Upper lobe of left lung (tissue), 6 donors: ENCODE data around the gene NT5E. TPM values are rescaled to one million over a fixed set of nuclear protein-coding genes. Genes with fewer than 3 reads are reported as not detected.
A peak's percentile ranks its signal among the peaks of the same experiment; 100 is the strongest.

Experiments used
- ATAC-seq, 2 donors: fragments of 200-7000 bp; cut with Tn5 transposase; one replicate each; pipeline ENCODE4 v1.9.1; 2022; ENCODE audit warnings: mild to moderate bottlenecking in 2 of 2, moderate library complexity in 2 of 2; ENCODE audit not compliant: low FRiP score in 2 of 2
- DNase-seq, 2 donors: peaks; one replicate each; pipeline ENCODE4 v3.0.0-alpha.2; 2019 to 2020
- H3K27ac ChIP-seq, 4 donors: fragments of 200-600 bp; sonication (generic); one replicate each; pipeline ENCODE4 v1.5.1; 2016 to 2019
- H3K27me3 ChIP-seq, 4 donors: fragments of 200-600 bp; sonication (generic); one replicate each; pipeline ENCODE4 v1.5.1; 2017 to 2019
- H3K36me3 ChIP-seq, 4 donors: fragments of 200-600 bp; sonication (generic); one replicate each; pipeline ENCODE4 v1.5.1; 2016 to 2019
- H3K4me1 ChIP-seq, 4 donors: fragments of 200-600 bp; sonication (generic); one replicate each; pipeline ENCODE4 v1.5.1; 2018 to 2019
- H3K4me3 ChIP-seq, 4 donors: fragments of 200-600 bp; sonication (generic); one replicate each; pipeline ENCODE4 v1.5.1; 2017 to 2019; ENCODE audit warnings: mild to moderate bottlenecking in 2 of 4, moderate library complexity in 1 of 4
- H3K9me3 ChIP-seq, 4 donors: fragments of 200-600 bp; sonication (generic); one replicate each; pipeline ENCODE4 v1.5.1; 2018 to 2019
- EP300 ChIP-seq, 4 donors: sonication (generic); formaldehyde crosslinking; IDR thresholded peaks; one replicate each; pipeline ENCODE4 v1.5.1; 2017; ENCODE audit warnings: antibody characterized with exemption in 4 of 4, control low read depth in 2 of 4
- POLR2A ChIP-seq, 4 donors: fragments of 450-650 bp; IDR thresholded peaks; one replicate each; pipeline ENCODE4 v1.5.1; 2016 to 2017; ENCODE audit warnings: antibody characterized with exemption in 4 of 4, mild to moderate bottlenecking in 2 of 4
- POLR2AphosphoS5 ChIP-seq, 2 donors: sonication (generic); formaldehyde crosslinking; IDR thresholded peaks; one replicate each; pipeline ENCODE4 v1.5.1; 2017; ENCODE audit warnings: antibody characterized with exemption in 2 of 2
- WGBS, 2 donors: methylation state at CpG; one replicate each; pipeline ENCODE4 v1.1.5; 2017 to 2018; 5-methylcytosine and 5-hydroxymethylcytosine counted together
- total RNA-seq, 6 donors: library from RNA; depleted of rRNA in 4 of 6; stranded (reverse); fragments of >200 nt in 4 of 6; gene quantifications; one replicate each; pipeline versions ENCODE4 v1.1.0 to v1.2.1, GENCODE V29; 2016 to 2021
- TF ChIP-seq, protein P1 (sequence below), 6 experiments: fragments of 450-650 bp in 4 of 6; fragments of 200-600 bp in 2 of 6; sonication (generic) in 2 of 6; IDR thresholded peaks; one replicate each; pipeline ENCODE4 v1.5.1; 2016 to 2019; ENCODE audit warnings: antibody characterized with exemption in 6 of 6
- donor health status: DM: no; HTN: no; CAD: no; lungs with moderate emphysema.
- donor health status: DM: no; HTN: yes; CAD: no; lungs with severe emphysema.

NT5E gene
- total RNA-seq, 6 donors from 2014 or later: 1.4 to 17.8 (median 9.6) TPM

DNA sequence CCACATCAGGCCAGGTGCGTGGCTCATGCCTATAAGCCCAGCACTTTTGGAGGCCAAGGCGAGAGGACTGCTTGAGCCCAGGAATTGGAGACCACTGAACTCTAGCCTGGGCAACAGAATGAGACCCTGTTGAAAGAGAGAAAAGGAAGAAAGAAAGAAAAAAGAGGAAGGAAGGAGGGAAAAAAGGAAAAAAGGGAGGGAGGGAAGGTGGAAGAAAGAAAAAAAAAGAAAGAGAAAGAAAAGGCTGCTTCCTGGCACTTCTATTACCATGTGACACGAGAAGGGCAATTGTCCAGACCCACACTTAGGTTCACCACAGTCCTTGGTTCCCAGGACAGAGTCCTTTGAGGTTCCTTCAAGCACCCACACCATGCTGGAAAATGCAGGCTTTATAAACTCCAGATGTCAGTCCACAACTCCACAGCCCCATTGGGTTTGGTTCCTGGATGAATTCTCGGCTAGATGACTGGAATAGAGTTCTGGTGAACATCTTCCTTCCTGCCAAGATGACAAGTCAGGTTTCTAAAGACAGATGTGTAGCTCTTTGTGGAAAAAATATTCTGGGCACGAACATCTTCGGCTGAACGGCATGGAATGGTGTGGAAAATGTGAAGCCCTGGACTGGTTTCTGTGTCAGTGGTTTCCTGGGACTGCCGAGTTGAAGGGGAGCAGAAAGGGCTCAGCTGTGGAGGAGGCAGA is 32.5 kb downstream of the NT5E start:
- TF ChIP-seq POLR2AphosphoS5 (IDR thresholded peaks at IDR 0.05) (no peak), EP300 (IDR thresholded peaks at IDR 0.05) (no peak), POLR2A (IDR thresholded peaks at IDR 0.05) (no peak)
- TF ChIP-seq, protein P1, sequence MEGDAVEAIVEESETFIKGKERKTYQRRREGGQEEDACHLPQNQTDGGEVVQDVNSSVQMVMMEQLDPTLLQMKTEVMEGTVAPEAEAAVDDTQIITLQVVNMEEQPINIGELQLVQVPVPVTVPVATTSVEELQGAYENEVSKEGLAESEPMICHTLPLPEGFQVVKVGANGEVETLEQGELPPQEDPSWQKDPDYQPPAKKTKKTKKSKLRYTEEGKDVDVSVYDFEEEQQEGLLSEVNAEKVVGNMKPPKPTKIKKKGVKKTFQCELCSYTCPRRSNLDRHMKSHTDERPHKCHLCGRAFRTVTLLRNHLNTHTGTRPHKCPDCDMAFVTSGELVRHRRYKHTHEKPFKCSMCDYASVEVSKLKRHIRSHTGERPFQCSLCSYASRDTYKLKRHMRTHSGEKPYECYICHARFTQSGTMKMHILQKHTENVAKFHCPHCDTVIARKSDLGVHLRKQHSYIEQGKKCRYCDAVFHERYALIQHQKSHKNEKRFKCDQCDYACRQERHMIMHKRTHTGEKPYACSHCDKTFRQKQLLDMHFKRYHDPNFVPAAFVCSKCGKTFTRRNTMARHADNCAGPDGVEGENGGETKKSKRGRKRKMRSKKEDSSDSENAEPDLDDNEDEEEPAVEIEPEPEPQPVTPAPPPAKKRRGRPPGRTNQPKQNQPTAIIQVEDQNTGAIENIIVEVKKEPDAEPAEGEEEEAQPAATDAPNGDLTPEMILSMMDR (IDR thresholded peaks at IDR 0.05): no peak
- 77 to 85% methylated on average over 8 of the region's 8 CpGs for WGBS, 2 donors
- Histone ChIP-seq H3K4me3 (no peak overlapping the region), H3K27ac (no peak overlapping the region), H3K4me1 (peaks cover 0 to 6% (median 2%) of the 10 kb centered on the region in 4 donors), H3K36me3 (no peaks in the 10 kb centered on the region), H3K27me3 (no peaks in the 10 kb centered on the region), H3K9me3 (no peaks in the 10 kb centered on the region)
- ATAC-seq (peak in 1 of 2 donors; percentile 61), DNase-seq (no peak)

DNA sequence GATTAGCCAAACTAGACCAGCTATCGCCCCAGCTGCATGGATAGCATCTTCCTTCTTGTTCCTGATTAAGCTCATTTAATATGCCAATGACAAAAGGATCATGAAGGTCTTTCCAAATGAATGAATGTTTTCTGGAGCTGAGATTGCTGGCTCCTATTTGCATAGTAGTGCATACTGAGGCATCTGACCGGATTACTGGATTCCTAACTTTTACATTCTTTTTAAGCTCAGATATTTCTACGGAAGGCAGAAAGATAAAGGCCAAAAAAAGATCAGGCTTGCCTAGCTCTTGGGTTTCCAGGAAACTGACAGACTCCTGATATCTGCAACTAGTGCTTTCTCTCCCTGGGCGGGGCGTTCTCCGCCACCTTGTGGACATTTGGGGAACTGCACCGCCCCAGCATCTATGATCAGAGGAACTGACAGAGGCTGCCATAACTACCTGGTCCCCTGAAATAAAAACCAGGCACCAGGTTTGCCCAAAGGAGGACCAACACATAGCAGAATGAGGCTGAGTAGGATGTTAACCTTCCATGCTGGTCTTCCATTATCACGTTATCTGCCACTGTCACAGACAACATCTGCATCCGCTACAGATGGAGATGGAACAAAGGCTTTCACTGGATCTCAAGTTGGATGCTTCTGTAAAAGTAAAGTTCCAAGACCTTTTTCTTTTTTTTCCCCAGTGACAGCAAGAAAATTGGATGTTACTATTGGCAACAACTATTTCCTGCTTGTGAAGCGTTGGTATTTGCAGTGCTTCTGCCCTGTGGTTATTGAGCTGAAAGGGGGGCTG is 33.2 kb downstream of the NT5E start:
- TF ChIP-seq, protein P1 (IDR thresholded peaks at IDR 0.05): peak; percentile 92 to 100 (median 96)
- no peak for TF ChIP-seq EP300 (IDR thresholded peaks at IDR 0.05)
- DNase-seq: peak; percentile 75 to 81
- 29 to 33% methylated on average over 10 of the region's 10 CpGs for WGBS, 2 donors
- ATAC-seq: peak; percentile 86 to 94
- Histone ChIP-seq H3K4me1 (peaks cover 0 to 6% (median 2%) of the 10 kb centered on the region in 4 donors), H3K4me3 (no peak overlapping the region), H3K27ac (no peak overlapping the region), H3K27me3 (no peaks in the 10 kb centered on the region), H3K36me3 (no peaks in the 10 kb centered on the region), H3K9me3 (no peaks in the 10 kb centered on the region)

DNA sequence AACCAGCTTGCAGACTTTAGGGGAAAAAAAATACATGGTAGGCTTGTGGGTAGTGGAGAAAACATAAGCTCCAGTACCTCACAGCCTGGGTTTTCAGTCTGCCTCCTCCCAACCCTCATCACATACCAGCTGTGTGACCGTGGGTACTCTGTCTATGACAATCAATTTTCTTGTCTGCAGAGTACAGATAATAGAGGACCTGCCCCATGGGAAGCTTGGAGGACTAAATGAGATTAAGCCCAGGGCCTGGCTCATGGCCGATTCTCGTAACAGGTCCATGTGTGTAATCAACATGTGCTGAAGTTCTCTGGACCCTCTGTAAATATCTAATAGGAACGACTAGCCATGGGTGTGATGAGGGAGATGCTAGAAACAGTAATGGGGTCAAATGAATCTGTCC is 34.0 kb downstream of the NT5E start:
- DNase-seq (no peak), ATAC-seq (no peak)
- H3K9me3 ChIP-seq: no peaks in the 10 kb centered on the region
- H3K27me3 ChIP-seq: no peaks in the 10 kb centered on the region
- WGBS, 2 donors: 75 to 90% methylated on average over 4 of the region's 4 CpGs
- H3K27ac ChIP-seq: no peak overlapping the region
- peaks cover 0 to 6% (median 2%) of the 10 kb centered on the region in 4 donors for H3K4me1 ChIP-seq
- no peak overlapping the region for H3K4me3 ChIP-seq
- TF ChIP-seq EP300 (IDR thresholded peaks at IDR 0.05): no peak
- TF ChIP-seq, protein P1 (IDR thresholded peaks at IDR 0.05): no peak
- no peaks in the 10 kb centered on the region for H3K36me3 ChIP-seq

GRCh38 chr6:85484948-85485347 is 35.1 kb downstream of the NT5E start:
- ATAC-seq (no peak), DNase-seq (no peak)
- WGBS, 2 donors: 92 to 94% methylated on average over 5 of the region's 5 CpGs
- H3K36me3 ChIP-seq: no peaks in the 10 kb centered on the region
- H3K9me3 ChIP-seq: no peaks in the 10 kb centered on the region
- no peak overlapping the region for H3K27ac ChIP-seq
- TF ChIP-seq POLR2A (IDR thresholded peaks at IDR 0.05): no peak
- no peak for TF ChIP-seq EP300 (IDR thresholded peaks at IDR 0.05)
- no peaks in the 10 kb centered on the region for H3K27me3 ChIP-seq
- no peak overlapping the region for H3K4me3 ChIP-seq
- peaks cover 0 to 6% (median 2%) of the 10 kb centered on the region in 4 donors for H3K4me1 ChIP-seq

- Histone ChIP-seq H3K36me3 (no peaks in the 10 kb centered on the region), H3K27me3 (no peaks in the 10 kb centered on the region), H3K4me3 (no peak overlapping the region), H3K9me3 (no peaks in the 10 kb centered on the region), H3K4me1 (peaks cover 0 to 8% (median 0%) of the 10 kb centered on the region in 4 donors), H3K27ac (no peak overlapping the region)
- WGBS, 2 donors: 58 to 77% methylated on average over 4 to 6 of the region's 6 CpGs
- no peak for DNase-seq
- no peak for TF ChIP-seq POLR2AphosphoS5 (IDR thresholded peaks at IDR 0.05)
- TF ChIP-seq, protein P1 (IDR thresholded peaks at IDR 0.05): no peak
- TF ChIP-seq POLR2A (IDR thresholded peaks at IDR 0.05): no peak
- no peak for TF ChIP-seq EP300 (IDR thresholded peaks at IDR 0.05)
- no peak for ATAC-seq
Measured at GRCh38 chr6:85490516-85491248, 40.8 kb downstream of the NT5E start.
